Activated CD8-positive, alpha-beta memory T cell treated with anti-CD3 and anti-CD28 coated beads, Interleukin-2, amount 50 U/mL, for 1 hour (primary cell): ENCODE data around the gene ENPP1.
"Not testable (repeated sequence)": the region's sequence is repeated elsewhere in the genome, so short reads cannot be mapped to it uniquely, and the experiment has no call there.

Experiments
- DNase-seq: peaks from one replicate; pipeline ENCODE4 v3.0.0-alpha.2; 2020; ENCODE audit errors: extremely low read depth

Gene ENPP1

DNA sequence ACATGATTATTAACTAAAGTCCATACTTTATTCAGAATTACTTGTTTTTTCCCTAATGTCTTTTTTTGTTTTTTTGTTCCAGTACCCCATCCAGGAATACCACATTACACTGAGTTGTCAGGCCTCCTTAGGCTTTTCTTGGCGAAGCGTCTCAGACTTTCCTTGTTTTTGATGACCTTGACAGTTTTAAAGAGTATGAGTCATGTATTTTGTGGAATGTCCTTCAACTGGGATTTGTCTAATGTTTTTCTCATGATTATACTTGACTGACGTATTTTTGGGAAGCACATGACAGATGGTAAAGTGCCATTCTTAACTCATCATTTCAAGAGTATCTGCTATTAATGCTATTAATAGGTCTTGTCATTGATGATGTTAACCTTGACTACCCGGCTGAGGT lies 23.6 kb downstream of the ENPP1 start:
- no peak for DNase-seq

DNA sequence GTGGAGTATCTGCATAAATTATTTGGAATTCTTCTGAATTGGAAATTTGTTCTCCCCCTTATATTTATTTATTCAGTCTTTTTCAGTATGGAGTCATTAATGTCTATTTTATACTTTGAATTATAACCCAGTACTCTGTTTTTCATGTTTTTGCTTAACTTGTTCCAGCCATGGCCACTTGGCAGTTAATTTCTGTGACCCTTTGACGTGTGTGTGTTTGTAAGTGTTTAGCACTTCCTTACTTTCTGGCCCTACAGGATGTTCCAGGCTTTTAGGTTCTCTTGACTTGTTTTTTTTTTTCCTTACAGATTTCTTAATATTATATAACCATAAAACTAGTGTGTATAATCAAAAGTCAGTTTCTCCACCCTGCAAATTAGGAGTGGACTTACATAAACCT lies 24.1 kb downstream of the ENPP1 start:
- no peak for DNase-seq

DNA sequence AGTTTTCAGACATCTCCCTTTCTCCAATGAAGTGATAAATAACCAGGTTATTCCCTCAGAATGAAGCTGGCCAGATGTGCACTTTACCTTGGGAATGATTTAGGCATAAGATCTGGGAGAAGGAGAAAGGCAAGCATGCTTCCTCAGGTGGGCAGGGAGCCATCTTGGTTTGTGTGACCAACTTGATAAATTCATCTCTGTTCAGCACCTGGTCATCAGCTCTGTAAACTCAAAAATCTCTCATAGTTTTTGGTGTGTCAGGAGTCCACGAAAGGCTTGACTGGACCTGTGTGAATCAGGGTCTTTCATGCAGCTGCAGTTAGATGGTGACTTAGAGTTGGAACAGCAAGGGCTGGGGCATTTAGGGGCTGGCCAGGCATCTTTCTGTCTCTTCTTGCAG lies 24.5 kb downstream of the ENPP1 start:
- DNase-seq, result no peak

DNA sequence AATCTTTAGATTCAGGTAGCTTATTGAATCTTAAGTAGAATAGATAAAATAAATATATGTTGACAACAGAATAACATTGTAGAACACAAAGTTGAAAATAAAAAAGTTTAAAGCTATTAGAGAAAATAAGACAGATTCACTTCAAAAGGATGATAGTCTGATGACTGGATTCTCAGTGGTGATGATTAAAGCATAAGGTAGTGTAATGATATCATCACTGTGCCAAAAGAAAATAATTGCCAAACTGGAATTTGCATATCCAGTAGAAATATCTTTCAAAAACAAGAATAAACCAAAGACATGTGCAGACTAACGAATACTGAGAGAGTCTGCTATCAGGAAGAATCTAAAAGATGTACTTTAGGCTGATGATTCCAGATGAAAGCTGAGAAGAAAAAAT lies 30.2 kb downstream of the ENPP1 start:
- DNase-seq, result no peak

DNA sequence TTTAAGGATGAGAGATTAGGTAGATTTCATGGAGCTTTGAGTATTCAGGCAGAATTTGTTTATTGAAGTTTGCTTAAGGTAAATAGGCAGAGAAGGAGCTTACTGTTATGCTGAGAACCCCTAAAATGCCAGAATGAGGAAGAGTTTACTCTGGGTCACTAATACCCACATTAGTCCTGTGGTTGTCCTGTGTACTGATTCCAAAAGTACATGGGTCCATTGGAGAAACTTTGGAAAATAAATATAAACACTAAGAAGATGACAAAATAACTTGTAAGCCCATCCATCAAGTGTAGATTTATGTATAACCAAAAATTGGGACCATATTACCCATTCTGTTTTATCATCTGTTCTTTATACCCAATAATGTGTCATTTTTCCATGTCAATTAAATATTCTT lies 31.6 kb downstream of the ENPP1 start:
- DNase-seq, result no peak

DNA sequence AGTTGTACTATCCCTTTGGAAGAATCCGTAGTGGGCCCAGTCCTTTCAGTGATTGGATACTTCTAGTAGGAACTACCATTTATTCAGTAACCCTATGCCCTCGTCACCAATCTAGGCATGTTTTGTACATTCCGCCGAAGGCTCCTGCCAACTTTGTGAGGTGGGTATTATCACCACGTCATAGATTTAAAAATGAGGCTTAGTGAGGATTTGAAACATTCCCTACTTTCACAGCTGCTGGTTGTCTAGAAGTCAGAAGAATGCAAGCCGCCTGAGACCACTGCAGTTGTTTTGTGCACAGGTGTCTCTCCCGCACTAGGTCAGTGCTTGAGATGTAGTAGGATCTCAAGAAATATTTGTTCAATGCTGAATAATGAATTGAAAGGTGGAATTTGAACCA lies 32.6 kb downstream of the ENPP1 start:
- no peak for DNase-seq

DNA sequence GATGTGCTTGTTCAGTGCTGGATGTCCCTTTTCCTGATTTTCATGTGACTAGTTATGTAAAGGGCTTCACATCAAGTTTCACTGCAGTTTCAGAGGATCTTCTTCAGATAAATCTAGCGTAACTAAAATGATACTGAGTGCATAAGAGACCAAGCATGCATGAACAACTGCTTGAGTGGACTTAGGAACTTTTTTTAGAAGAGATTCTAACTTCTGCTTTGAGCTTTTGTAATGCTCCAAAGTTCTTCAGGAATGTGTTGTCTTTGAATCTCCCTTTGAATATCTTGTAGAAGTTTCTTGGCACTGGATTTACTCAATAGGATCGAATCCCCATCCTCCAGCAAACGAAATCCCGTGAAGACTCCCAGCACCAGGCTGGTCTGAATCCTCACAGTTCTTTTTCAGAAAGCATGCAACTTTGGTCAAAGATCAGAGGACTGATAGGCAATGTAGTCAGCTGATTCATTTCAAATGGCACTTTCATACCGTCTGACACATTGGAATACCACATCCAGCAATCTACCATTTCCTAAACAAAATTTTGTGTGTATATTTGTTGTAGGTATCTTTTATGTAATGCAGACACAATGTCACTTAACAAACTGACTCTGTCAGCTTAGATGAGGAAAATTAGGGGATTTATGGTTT lies 33.2 kb downstream of the ENPP1 start:
- DNase-seq, result no peak

DNA sequence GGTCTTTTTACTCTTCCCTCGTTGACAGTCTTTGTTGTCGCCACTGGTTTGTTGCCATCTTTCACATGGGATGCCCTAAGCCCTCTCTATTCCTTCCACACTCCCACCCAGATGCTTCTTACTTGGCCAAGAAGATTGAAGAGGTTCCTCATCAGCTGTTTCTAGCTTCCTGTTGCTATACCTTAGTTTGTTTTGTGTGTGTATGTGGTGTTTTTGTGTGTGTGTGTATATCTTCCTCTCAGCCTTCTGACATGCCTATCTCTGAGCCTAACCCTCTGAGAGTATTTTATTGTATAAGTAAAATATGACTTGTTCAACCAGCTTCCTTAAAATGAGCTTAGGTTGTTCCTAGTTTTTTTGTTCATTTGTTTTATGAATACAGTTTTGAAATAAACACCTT lies 35.9 kb downstream of the ENPP1 start:
- DNase-seq, result no peak

DNA sequence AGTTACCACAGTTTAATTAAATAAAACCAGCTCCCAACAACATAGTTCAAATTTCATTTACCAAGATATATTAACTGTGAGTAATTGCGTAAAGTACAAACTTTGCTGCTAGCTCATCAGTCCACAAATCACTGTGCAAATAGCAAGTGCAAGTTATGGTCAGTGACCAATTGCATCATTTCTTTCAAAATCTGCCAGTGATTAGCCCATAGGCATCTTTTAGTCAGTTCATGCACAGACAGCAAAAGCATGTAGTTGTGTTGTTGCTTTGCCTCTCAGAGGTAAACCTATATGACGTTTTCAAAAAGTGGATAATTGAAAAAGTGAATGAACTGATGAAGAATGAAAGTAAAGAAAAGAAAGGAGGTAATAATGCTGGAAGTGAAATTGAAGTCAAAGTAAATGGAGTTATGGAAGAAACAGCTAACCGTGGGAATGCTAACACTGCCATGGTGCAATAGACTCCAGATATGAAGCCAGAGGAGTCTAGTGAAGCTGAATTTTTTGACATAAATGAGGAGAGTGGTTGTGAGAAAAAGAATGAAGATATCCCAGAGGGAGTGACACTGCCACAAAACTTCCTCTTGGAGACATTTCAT lies 36.5 kb downstream of the ENPP1 start:
- no peak for DNase-seq

DNA sequence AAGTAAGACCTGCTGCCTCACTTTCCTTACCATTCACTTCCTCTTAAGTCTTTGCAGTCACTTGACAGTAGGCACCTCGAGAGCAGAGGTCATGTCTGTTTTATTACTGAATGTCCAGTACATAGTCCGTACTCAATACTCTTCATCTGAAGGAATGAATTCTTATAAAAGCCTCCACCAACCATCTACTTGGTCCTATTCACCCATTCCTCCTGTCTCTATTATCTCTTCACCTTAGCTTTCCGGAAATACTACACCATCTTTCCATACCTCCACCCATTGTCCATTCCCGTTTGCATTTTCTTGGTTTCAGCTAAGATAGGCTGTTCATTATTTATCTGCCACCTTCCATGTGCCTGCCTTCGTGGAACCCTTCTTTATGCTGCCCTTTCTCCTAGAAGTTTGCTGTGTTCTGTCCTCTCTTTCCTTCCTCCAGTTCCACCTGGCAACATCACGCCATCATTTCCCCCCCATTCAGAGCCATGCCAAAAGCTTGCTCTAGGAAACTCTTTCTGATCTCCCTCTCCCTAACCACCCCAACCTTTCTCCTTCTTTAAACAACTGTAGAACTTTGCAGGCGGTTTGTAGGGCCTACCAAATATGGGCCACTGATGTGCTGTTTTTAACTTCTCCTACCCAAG lies 38.3 kb downstream of the ENPP1 start:
- DNase-seq, result no peak

DNA sequence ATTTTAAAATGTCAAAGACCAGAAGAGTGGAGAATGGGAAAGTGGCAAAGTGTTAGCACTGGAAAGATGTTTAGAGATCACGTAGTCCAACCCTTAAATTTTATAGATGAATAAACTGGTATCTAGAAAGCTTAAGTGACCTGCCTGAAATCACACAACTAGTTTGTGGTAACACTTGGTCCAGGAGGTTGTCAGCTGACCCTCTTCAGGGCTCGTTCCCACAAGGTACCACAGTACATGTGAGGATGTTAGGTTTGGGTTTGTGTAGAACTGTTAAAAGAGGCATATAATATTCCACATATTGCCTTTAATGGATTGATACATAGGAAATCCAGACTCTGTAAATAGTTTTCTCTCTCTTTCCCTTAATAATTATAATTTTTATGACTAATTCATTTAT lies 39.1 kb downstream of the ENPP1 start:
- DNase-seq, result no peak

DNA sequence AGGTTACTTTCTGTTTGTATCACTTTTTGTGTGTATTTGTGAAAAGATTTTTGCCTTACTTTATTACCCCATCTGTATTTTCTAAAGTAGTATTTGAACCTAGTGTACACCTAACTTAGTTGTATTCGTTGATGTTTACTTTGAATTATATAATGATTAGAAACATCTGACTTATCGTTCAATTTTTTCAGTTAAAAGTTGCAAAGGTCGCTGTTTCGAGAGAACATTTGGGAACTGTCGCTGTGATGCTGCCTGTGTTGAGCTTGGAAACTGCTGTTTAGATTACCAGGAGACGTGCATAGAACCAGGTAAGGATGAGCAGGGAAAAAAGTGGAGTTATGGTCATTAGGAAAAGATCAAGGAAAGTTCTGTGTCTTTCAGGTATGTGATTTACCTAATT lies 42.0 kb downstream of the ENPP1 start:
- no peak for DNase-seq

DNA sequence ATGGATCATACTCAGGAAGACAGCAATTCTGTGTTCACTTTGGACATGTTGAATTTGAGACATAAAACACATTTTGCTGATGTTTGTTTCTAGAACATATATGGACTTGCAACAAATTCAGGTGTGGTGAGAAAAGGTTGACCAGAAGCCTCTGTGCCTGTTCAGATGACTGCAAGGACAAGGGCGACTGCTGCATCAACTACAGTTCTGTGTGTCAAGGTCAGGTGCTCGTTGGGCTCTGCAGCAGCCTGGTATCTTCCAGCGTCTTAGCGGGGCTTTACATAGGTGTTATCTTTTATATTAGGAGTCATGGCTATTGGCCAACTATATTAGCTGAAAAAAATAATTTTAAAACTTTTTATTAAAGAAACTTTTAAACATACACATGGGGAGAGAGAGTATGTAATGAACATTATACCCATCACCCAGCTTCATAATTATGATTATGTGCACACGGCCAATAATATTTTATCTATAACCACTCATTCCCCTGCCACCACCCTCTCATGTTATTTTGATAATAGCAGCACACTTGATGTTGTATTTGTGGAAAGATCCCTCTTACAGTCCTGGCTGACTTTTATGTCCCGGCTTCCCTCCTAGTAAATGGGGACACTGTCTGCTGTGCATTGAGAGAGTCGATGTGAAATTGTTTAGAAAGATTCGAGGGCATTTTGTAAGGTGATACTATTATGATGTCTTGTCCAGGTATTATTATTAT lies 43.4 kb downstream of the ENPP1 start:
- DNase-seq, result no peak

DNA sequence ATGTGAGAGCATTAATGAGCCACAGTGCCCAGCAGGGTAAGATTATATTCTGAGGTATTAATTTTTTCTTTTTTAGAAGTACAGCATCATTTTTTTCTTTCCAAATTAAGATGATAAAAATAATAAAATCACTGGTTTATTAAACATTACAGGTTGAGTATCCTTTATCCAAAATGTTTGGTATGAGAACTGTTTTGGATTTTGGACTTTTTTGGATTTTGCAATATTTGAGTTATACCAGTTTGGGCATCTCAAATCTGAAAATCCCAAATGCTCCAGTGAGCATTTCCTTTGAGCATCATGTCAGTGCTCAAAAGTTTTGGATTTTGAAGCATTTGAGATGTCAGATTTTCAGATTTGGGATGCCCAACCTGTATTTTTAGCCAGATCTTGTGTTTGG lies 44.4 kb downstream of the ENPP1 start:
- no peak for DNase-seq

DNA sequence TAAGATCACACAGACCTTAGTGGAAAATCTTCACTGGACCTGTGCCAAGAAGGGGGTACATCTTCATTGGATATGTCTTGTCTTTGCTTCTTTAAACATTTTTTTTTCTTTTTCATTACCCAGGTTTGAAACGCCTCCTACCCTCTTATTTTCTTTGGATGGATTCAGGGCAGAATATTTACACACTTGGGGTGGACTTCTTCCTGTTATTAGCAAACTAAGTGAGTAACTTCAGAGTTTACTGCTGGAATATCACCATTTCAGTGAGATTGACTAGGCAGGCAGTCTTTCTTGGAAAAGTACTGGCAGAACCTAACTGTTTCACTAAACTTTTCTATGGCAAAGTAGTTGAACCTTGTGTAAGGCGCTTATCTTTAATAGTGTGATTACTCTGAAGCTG lies 47.0 kb downstream of the ENPP1 start:
- DNase-seq, result no peak

DNA sequence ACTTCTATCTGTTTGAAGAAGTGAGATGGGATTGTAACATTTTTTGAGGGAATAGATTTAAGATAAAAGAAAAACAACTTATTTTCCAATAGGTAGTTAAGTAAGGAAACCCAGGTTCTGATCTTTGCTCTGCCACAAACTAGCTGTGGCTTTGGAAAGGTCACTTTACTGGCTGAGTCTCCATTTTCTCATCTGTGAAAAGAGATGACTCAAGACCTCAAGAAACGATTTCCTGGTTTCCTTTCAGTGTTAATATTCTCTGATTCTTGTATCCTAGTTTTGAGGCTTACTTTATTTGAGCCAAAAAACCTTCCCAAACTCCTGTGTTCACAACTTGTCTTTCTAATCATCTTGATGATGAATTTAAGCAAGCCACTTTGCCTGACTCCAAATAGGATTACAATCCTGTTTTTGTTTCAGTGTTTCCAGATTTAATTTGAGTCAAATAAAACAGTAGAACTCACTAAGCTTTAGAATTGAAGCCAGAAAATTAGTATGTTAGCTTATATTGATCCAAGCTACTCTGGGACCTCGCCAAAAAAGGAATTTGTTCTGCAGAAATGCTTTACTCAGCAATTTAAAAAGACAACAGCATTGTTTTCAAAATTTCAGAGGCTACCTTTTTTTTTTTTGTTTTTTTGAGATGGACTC lies 51.1 kb downstream of the ENPP1 start:
- no peak for DNase-seq

DNA sequence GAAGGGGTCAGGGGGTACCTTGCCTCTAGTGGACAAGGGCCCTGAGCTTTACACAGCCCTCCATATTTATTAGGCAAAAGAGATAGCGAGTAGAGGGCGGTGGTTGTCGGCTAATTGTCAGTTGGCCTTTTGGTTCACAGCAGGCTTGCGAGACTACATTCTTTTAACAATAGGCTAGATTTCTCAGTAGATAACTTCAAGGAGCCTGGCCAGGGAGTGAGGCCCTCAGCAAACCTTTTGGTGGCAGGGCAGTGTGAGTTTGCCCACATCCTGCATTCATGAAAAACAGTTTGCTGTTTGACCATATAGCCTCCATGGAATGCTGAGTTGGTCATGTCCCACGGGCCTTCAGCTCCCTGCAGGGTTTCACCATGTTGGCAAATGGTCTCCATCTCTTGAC lies 51.8 kb downstream of the ENPP1 start:
- not testable (repeated sequence) for DNase-seq

DNA sequence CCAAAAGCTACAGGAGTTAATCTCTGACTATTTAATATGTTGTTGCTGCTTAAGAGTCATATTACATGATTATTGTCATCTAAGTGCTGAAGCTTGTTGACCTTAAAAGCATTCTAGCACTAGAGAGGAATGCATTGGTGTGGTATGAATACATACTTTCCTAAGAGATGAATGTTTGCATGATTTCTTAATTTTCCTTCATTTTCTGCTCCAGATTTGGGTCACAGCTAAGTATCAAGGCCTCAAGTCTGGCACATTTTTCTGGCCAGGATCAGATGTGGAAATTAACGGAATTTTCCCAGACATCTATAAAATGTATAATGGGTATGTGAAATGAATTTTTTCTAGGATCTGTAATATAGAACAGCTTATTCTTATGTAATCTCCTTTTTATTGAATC lies 53.6 kb downstream of the ENPP1 start:
- DNase-seq, result no peak

DNA sequence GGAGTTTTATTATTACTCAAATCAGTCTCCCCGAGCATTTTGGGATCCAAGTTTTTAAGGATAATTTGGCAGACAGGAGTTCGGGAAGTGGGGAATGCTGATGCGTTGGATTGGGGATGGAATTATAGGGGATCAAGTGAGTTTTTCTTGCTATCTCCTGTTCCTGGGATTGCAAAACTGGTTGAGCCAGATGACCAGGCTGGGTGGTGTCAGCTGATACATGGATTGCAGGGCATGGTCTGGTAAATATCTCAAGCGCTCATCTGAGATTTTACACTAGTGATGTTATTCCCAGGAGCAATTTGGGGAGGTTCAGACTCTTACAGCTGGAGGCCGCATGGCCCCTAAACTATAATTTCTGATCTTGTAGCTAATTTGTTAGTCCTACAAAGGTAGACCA lies 54.7 kb downstream of the ENPP1 start:
- no peak for DNase-seq

DNA sequence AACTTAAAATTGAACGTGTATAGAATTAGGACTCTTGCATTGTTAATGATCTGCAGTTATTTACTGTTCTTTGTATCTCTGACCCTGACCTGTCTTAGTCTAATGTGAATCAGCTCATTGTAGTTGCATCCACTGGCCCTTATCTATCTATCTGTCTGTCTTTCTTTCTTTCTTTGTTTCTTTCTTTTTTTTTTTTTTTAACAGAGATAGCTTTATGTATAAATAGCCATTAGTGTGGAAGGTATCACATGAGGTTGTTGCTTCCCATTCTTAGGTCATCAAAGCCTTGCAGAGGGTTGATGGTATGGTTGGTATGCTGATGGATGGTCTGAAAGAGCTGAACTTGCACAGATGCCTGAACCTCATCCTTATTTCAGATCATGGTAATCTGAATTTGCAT lies 59.9 kb downstream of the ENPP1 start:
- no peak for DNase-seq

DNA sequence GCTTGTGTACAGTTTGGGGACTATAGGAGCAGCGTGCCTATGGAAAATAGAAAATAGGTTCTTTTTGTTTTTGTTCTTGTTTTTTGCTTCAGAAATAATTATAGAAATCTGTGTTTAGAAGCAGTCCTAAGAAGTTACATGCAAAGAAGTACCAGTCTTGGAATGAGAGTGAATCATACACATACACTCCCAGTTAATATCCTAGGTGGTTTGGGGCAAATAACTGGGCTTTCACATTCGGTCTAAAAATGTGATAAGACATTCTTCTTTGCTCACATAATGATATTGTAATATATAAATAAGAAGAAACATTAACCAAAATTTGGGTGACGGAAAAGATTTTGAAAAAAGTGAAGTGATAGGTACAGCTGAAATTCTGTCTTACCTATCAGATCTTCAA lies 61.0 kb downstream of the ENPP1 start:
- DNase-seq, result no peak

DNA sequence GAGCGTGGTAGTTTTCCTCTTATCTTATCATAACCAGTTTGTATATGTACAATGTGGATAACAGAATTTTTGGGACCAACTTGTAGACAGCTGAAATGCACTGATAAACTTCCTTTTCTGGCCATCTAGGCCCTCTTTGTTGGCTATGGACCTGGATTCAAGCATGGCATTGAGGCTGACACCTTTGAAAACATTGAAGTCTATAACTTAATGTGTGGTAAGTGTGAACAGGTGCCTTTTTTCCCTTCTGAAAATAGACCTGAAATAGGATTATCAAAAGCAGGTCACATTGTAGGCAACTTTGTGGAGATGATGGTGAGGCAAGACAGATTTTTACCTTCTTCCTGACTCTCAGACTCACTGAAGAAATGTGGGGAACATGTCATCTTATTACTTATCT lies 67.8 kb downstream of the ENPP1 start:
- no peak for DNase-seq

DNA sequence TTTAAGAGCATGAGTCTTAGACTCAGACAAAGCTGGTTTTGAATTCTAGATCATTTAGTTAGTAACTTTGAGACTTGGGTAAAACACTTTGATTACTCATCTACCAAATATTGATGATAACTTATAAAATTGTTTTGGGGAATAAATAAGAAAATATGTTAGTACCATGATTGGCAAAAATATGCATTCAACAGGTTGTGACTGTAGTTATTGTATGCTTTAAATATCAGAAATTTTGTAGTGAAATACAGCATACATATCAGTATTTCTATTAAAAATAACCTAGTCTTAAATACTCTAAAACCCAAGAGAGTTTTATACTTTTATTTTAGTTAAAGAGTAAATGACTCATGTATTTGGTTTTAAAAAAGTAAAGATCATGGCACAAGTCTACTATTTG lies 68.7 kb downstream of the ENPP1 start:
- DNase-seq, result no peak
